Prostate gland (tissue), 2 donors: ENCODE data around the gene ANKRD10.

Experiments
- CTCF ChIP-seq, 4 experiments: fragments of 200-600 bp in 2 of 4; fragments of 450-650 bp in 2 of 4; sonication (generic) in 2 of 4; IDR thresholded peaks; 1 replicate in 3 of 4; 2 replicates in 1 of 4; pipeline ENCODE4 v1.5.1; 2016 to 2019; ENCODE audit warnings: antibody characterized with exemption in 4 of 4, mild to moderate bottlenecking in 2 of 4, moderate library complexity in 2 of 4
- POLR2A ChIP-seq: fragments of 450-650 bp; IDR thresholded peaks from one replicate; pipeline ENCODE4 v1.6.1; 2016; ENCODE audit warnings: antibody characterized with exemption, mild to moderate bottlenecking
- POLR2AphosphoS5 ChIP-seq: sonication (generic); formaldehyde crosslinking; IDR thresholded peaks from one replicate; pipeline ENCODE4 v1.6.1; 2017; ENCODE audit warnings: antibody characterized with exemption

- TF ChIP-seq POLR2AphosphoS5 (no peak), POLR2A (no peak), CTCF (IDR thresholded peaks at IDR 0.05) (no peak)
These were observed 24.0 kb upstream of the ANKRD10 start for GRCh38 chr13:110938662-110939421.
